Measurements from ENCODE around the gene PCDHGC4.

Gene PCDHGC4

GRCh38 chr5:141490271-141490670 lies 5.4 kb downstream of the PCDHGC4 start:
- DNase-seq (ENCODE audit: low spot score) = no peak

- no peak for DNase-seq (ENCODE audit: low spot score)
These were observed 5.9 kb downstream of the PCDHGC4 start for GRCh38 chr5:141490771-141491170.

- DNase-seq (ENCODE audit: low spot score) = no peak
These were observed 6.7 kb downstream of the PCDHGC4 start for GRCh38 chr5:141491323-141492167.

- no peak for DNase-seq (ENCODE audit: low spot score)
These were observed 7.5 kb downstream of the PCDHGC4 start for GRCh38 chr5:141492168-141492885.

GRCh38 chr5:141493500-141494422 lies 8.9 kb downstream of the PCDHGC4 start:
- DNase-seq (ENCODE audit: low spot score) = peak; percentile 76

GRCh38 chr5:141494761-141495452 lies 10.1 kb downstream of the PCDHGC4 start:
- DNase-seq (ENCODE audit: low spot score) = no peak

- DNase-seq (ENCODE audit: low spot score) = no peak
These were observed 10.6 kb downstream of the PCDHGC4 start for GRCh38 chr5:141495453-141495811.

GRCh38 chr5:141496038-141496437 lies 11.2 kb downstream of the PCDHGC4 start:
- no peak for DNase-seq (ENCODE audit: low spot score)

GRCh38 chr5:141501761-141502160 lies 16.9 kb downstream of the PCDHGC4 start:
- no peak for DNase-seq (ENCODE audit: low spot score)

- no peak for DNase-seq (ENCODE audit: low spot score)
These were observed 18.9 kb downstream of the PCDHGC4 start for GRCh38 chr5:141503681-141504080.

- no peak for DNase-seq (ENCODE audit: low spot score)
These were observed 19.4 kb downstream of the PCDHGC4 start for GRCh38 chr5:141504216-141504615.

GRCh38 chr5:141506381-141507155 lies 21.7 kb downstream of the PCDHGC4 start:
- DNase-seq (ENCODE audit: low spot score) = no peak

- DNase-seq (ENCODE audit: low spot score) = no peak
These were observed 22.7 kb downstream of the PCDHGC4 start for GRCh38 chr5:141507387-141508091.

- DNase-seq (ENCODE audit: low spot score) = no peak
These were observed 23.6 kb downstream of the PCDHGC4 start for GRCh38 chr5:141508440-141508797.

GRCh38 chr5:141508798-141509611 lies 24.2 kb downstream of the PCDHGC4 start:
- no peak for DNase-seq (ENCODE audit: low spot score)

GRCh38 chr5:141510160-141510559 lies 25.3 kb downstream of the PCDHGC4 start:
- no peak for DNase-seq (ENCODE audit: low spot score)

GRCh38 chr5:141510850-141511601 lies 26.2 kb downstream of the PCDHGC4 start:
- no peak for DNase-seq (ENCODE audit: low spot score)

- no peak for DNase-seq (ENCODE audit: low spot score)
These were observed 27.0 kb downstream of the PCDHGC4 start for GRCh38 chr5:141511771-141512325.
